RWPE2 (cell line): ENCODE data around the gene PRR36.

Experiments used
- ATAC-seq: fragments of 200-7000 bp; cut with Tn5 transposase; 3 replicates; pipeline ENCODE4 v1.9.1; 2021; ENCODE audit warnings: low read depth
- DNase-seq: peaks from one replicate; pipeline ENCODE4 v3.0.0-alpha.2; 2020; ENCODE audit warnings: low spot score
- H3K27ac ChIP-seq: fragments of 450-650 bp; 2 replicates; pipeline ENCODE4 v1.5.1; 2017; ENCODE audit warnings: mild to moderate bottlenecking; ENCODE audit not compliant: poor library complexity, severe bottlenecking
- H3K27me3 ChIP-seq: fragments of 250-450 bp; sonication (Bioruptor Pico); 2 replicates; pipeline ENCODE4 v1.5.1; 2021; ENCODE audit warnings: mild to moderate bottlenecking, moderate library complexity; ENCODE audit not compliant: insufficient read depth, poor library complexity, severe bottlenecking
- H3K36me3 ChIP-seq: fragments of 250-450 bp; sonication (Bioruptor Pico); 2 replicates; pipeline ENCODE4 v1.5.1; 2020; ENCODE audit warnings: low read depth, mild to moderate bottlenecking, moderate library complexity
- H3K4me1 ChIP-seq: fragments of 250-450 bp; sonication (Bioruptor Pico); 2 replicates; pipeline ENCODE4 v1.5.1; 2021; ENCODE audit warnings: mild to moderate bottlenecking, moderate library complexity; ENCODE audit not compliant: insufficient read depth, poor library complexity, severe bottlenecking
- H3K4me3 ChIP-seq: fragments of 250-450 bp; sonication (Bioruptor Pico); 2 replicates; pipeline ENCODE4 v1.5.1; 2021; ENCODE audit warnings: mild to moderate bottlenecking, moderate library complexity; ENCODE audit not compliant: severe bottlenecking
- H3K9me3 ChIP-seq: fragments of 250-450 bp; sonication (Bioruptor Pico); 2 replicates; pipeline ENCODE4 v1.5.1; 2021; ENCODE audit warnings: mild to moderate bottlenecking, moderate library complexity; ENCODE audit not compliant: severe bottlenecking
- TF ChIP-seq, protein P1 (sequence below): fragments of 450-650 bp; IDR thresholded peaks from one replicate; pipeline ENCODE4 v1.5.1; 2017; ENCODE audit warnings: mild to moderate bottlenecking, moderate library complexity; ENCODE audit not compliant: poor library complexity, severe bottlenecking

Gene PRR36

DNA sequence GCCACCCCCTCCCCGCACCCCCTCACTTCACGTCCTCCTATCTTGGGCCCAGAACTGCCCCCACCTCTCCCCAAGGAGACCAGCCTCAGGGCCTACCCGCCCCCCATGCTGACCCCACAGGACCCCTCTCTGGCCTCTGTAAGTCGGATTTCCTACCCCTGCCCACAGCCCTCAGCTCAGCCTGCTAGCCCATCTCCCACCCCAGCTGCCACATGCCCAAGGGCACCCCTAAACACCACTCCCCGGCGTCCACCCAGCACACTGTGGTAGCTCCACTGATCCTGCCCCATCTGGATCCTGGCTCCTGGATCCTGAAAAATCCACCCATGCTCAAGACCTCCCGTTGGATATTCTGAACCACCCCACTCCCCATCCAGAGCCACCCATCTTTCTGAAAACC lies 43.4 kb downstream of the PRR36 start:
- H3K36me3 ChIP-seq, result no peaks in the 10 kb centered on the region
- H3K9me3 ChIP-seq, result no peaks in the 10 kb centered on the region
- ATAC-seq (no peak), DNase-seq (no peak)
- H3K4me1 ChIP-seq, result peaks cover 20% of the 10 kb centered on the region
- H3K4me3 ChIP-seq, result peak overlapping the region; percentile 84
- TF ChIP-seq, protein P1, sequence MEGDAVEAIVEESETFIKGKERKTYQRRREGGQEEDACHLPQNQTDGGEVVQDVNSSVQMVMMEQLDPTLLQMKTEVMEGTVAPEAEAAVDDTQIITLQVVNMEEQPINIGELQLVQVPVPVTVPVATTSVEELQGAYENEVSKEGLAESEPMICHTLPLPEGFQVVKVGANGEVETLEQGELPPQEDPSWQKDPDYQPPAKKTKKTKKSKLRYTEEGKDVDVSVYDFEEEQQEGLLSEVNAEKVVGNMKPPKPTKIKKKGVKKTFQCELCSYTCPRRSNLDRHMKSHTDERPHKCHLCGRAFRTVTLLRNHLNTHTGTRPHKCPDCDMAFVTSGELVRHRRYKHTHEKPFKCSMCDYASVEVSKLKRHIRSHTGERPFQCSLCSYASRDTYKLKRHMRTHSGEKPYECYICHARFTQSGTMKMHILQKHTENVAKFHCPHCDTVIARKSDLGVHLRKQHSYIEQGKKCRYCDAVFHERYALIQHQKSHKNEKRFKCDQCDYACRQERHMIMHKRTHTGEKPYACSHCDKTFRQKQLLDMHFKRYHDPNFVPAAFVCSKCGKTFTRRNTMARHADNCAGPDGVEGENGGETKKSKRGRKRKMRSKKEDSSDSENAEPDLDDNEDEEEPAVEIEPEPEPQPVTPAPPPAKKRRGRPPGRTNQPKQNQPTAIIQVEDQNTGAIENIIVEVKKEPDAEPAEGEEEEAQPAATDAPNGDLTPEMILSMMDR, result no peak
- no peaks in the 10 kb centered on the region for H3K27me3 ChIP-seq
- H3K27ac ChIP-seq, result peak overlapping the region; percentile 88

- peak overlapping the region; percentile 84 for H3K4me3 ChIP-seq
- DNase-seq (no peak), ATAC-seq (no peak)
- no peaks in the 10 kb centered on the region for H3K36me3 ChIP-seq
- TF ChIP-seq, protein P1, result no peak
- H3K9me3 ChIP-seq, result no peaks in the 10 kb centered on the region
- H3K4me1 ChIP-seq, result peaks cover 20% of the 10 kb centered on the region
- no peaks in the 10 kb centered on the region for H3K27me3 ChIP-seq
- no peak overlapping the region for H3K27ac ChIP-seq
Observed at GRCh38 chr19:7830272-7830771, 43.9 kb downstream of the PRR36 start.

- H3K4me1 ChIP-seq, result peaks cover 20% of the 10 kb centered on the region
- H3K27me3 ChIP-seq, result no peaks in the 10 kb centered on the region
- peak; percentile 83 for ATAC-seq
- H3K36me3 ChIP-seq, result no peaks in the 10 kb centered on the region
- DNase-seq, result peak; percentile 97
- H3K27ac ChIP-seq, result peak within 1 kb of the TSS; percentile 88
- peak within 1 kb of the TSS; percentile 84 for H3K4me3 ChIP-seq
- H3K9me3 ChIP-seq, result no peaks in the 10 kb centered on the region
- TF ChIP-seq, protein P1, result no peak
Observed at GRCh38 chr19:7829561-7830271, 44.5 kb downstream of the PRR36 start, which contains the start of gene EVI5L. Gene EVI5L, plus strand, starts transcription at chr19:7830218. Its CDS starts 16,325 bp downstream, at chr19:7846543.

DNA sequence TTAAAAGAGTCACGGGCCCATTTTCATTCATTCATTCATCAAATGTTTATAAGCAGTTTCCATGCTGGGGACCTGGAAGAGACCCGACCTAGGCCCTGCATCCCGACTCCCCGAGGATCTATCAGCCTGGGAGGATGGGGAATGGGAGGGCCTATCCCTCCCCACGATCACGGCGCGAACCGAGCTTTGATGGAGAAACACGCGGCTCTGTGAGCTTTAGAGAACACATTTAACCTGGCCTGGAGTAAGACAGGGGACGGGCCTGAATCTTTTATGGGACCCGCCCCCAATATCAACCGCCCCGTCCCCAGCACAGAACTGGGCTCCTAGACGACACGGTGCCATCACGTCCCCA lies 45.0 kb downstream of the PRR36 start:
- Histone ChIP-seq H3K27ac (no peak overlapping the region), H3K4me3 (peak overlapping the region; percentile 30)
- TF ChIP-seq, protein P1, result no peak

More for the DNA sequence above, 45.0 kb downstream of the PRR36 start:
- Histone ChIP-seq H3K36me3 (no peaks in the 10 kb centered on the region), H3K4me1 (peaks cover 19% of the 10 kb centered on the region), H3K27me3 (no peaks in the 10 kb centered on the region), H3K9me3 (no peaks in the 10 kb centered on the region)
- ATAC-seq (no peak), DNase-seq (no peak)
